ENCODE measurements around the gene IL1RN.

GRCh38 chr2:113098041-113098440, 29.4 kb upstream of the IL1RN start:
- TF ChIP-seq SIN3A (conservative IDR thresholded peaks at IDR 0.05 in 1 of 2, IDR thresholded peaks at IDR 0.05 in 1 of 2; ENCODE audit: low read depth in 1 of 2, low read length in 2 of 2) = no peak
- no peak for TF ChIP-seq POLR2A (IDR thresholded peaks at IDR 0.05; ENCODE audit: control extremely low read depth in 1 of 2, low read depth in 2 of 2, low read length in 2 of 2)
- no peak for TF ChIP-seq USF2 (IDR thresholded peaks at IDR 0.05; ENCODE audit: low read length)
- TF ChIP-seq CTCF (IDR thresholded peaks at IDR 0.05; ENCODE audit: control extremely low read depth in 1 of 3, insufficient read depth in 1 of 3, low read depth in 1 of 3, low read length in 3 of 3) = no peak

All from H1 (cell line).